ENCODE data around the gene TJP2. TPM values are rescaled to one million over a fixed set of nuclear protein-coding genes. Genes with fewer than 3 reads are reported as not detected.

TJP2 gene
- total and polyA plus RNA-seq, 2 of the 4 experiments (the other 2 are of a cell fraction) = 38.3 to 49.3 TPM

GRCh38 chr9:69264526-69264925 is 90.4 kb downstream of the TJP2 start:
- Histone ChIP-seq H4K20me1 (ENCODE audit: insufficient read depth, low read length) (no peaks in the 10 kb centered on the region), H4K91ac (ENCODE audit: insufficient read depth, low read depth, low read length) (no peak overlapping the region), H3K4me1 (ENCODE audit: control insufficient read depth, insufficient read depth, low read length) (no peaks in the 10 kb centered on the region; the same call in 1 of the 2 replicates), H2BK20ac (ENCODE audit: low read depth, low read length) (no peak overlapping the region), H4K8ac (ENCODE audit: low read depth in 2 of 2, low read length in 2 of 2) (no peak overlapping the region), H4K5ac (ENCODE audit: low read depth, low read length) (no peak overlapping the region), H2AK9ac (replicated peaks; ENCODE audit: low read depth, low read length, poor library complexity) (no peak overlapping the region), H3K9me1 (ENCODE audit: insufficient read depth, low read length) (0 out of 2 replicates have a peak, but pooled peaks cover 2% of the 10 kb centered on the region), H2BK120ac (ENCODE audit: low read depth, low read length) (no peak overlapping the region), H3K4me3 (ENCODE audit: insufficient read depth, low read depth, low read length) (no peak overlapping the region), H3K4me2 (ENCODE audit: low read depth, low read length) (no peak overlapping the region), H2BK15ac (ENCODE audit: low read depth, low read length) (no peak overlapping the region), H3K14ac (replicated peaks; ENCODE audit: low read depth, low read length) (no peak overlapping the region), H3K9ac (ENCODE audit: low read depth, low read length) (no peak overlapping the region), H2AK5ac (ENCODE audit: low read depth, low read length) (no peak overlapping the region), H2AFZ (replicated peaks; ENCODE audit: low read length, poor library complexity) (no peak overlapping the region), H3K23ac (ENCODE audit: low read depth, low read length) (no peak overlapping the region), H3K36me3 (ENCODE audit: control insufficient read depth, insufficient read depth, low read length) (no peaks in the 10 kb centered on the region), H3K9me3 (ENCODE audit: control insufficient read depth, insufficient read depth, low read length) (no peaks in the 10 kb centered on the region), H3K79me1 (ENCODE audit: low read depth in 1 of 2, low read length in 2 of 2) (no peaks in the 10 kb centered on the region), H3K27ac (ENCODE audit: insufficient read depth, low read length) (no peak overlapping the region), H3K27me3 (ENCODE audit: control insufficient read depth, insufficient read depth, low read length) (no peaks in the 10 kb centered on the region), H3K56ac (ENCODE audit: extremely low read depth, insufficient read depth, low read length) (no peak overlapping the region), H2BK5ac (ENCODE audit: low read depth, low read length, poor library complexity, severe bottlenecking) (no peak overlapping the region), H3K4ac (ENCODE audit: low read depth, low read length) (no peak overlapping the region), H3K18ac (ENCODE audit: low read depth, low read length) (no peak overlapping the region)
- CTCF ChIA-PET = no interaction called here
- ATAC-seq (ENCODE audit: low read depth) = no peak
- dilution Hi-C loops (cut with HindIII; ENCODE audit: low sequenced_read_pairs, unreplicated experiment) (no loop called here), intact Hi-C loops (cut with micrococcal nuclease) (no loop called here), in situ Hi-C loops (cut with MboI; ENCODE audit: low sequenced_read_pairs) (loop anchor here (25.0 kb wide), 1 partner anchor 98 kb away; no protein-coding TSS in a partner anchor)
- POLR2A ChIA-PET (ENCODE audit: unreplicated experiment) = no interaction called here
- DNase-seq = no peak
- BruUV-seq (replicated peaks) = no TSS peak
- WGBS, 2 experiments (ENCODE audit: extremely low coverage in 2 of 2, insufficient read length in 1 of 2) = 80% methylated on average over 5 of the region's 7 CpGs; no CpG with 5 or more reads in 1 of the 2 experiments
- TF ChIP-seq RAD21 (IDR thresholded peaks at IDR 0.05; ENCODE audit: low read length) = no peak
- no peak for TF ChIP-seq USF2 (IDR thresholded peaks at IDR 0.05; ENCODE audit: low read depth, low read length)
- TF ChIP-seq MAZ (IDR thresholded peaks at IDR 0.05; ENCODE audit: borderline replicate concordance, low read depth, low read length) = no peak
- TF ChIP-seq RCOR1 (IDR thresholded peaks at IDR 0.05; ENCODE audit: insufficient replicate concordance, low read length) = no peak
- TF ChIP-seq MAFK (IDR thresholded peaks at IDR 0.05; ENCODE audit: low read depth, low read length) = no peak
- no peak for TF ChIP-seq CTCF (conservative IDR thresholded peaks at IDR 0.05; ENCODE audit: low read depth, low read length)
- TF ChIP-seq RFX5 (IDR thresholded peaks at IDR 0.05; ENCODE audit: low read depth, low read length) = no peak
- TF ChIP-seq MXI1 (IDR thresholded peaks at IDR 0.05; ENCODE audit: borderline replicate concordance, low read depth, low read length) = no peak
- no peak for TF ChIP-seq SMC3 (IDR thresholded peaks at IDR 0.05; ENCODE audit: low read depth, low read length)
- TF ChIP-seq ELK1 (IDR thresholded peaks at IDR 0.05; ENCODE audit: borderline replicate concordance, low read depth, low read length) = no peak
- TF ChIP-seq FOS (IDR thresholded peaks at IDR 0.05; ENCODE audit: low read depth, low read length) = no peak
- TF ChIP-seq BHLHE40 (IDR thresholded peaks at IDR 0.05; ENCODE audit: low read depth, low read length) = no peak
- TF ChIP-seq CEBPB (IDR thresholded peaks at IDR 0.05; ENCODE audit: low read depth, low read length) = no peak
- TF ChIP-seq CHD1 (IDR thresholded peaks at IDR 0.05; ENCODE audit: low read depth, low read length) = no peak
- TF ChIP-seq NFE2L2 (IDR thresholded peaks at IDR 0.05; ENCODE audit: low read depth, low read length) = no peak
- TF ChIP-seq POLR2A (IDR thresholded peaks at IDR 0.05; ENCODE audit: low read depth, low read length) = no peak
